ENCODE data around the gene MINDY1.

GRCh38 chr1:151002051-151002450, 4.7 kb downstream of the MINDY1 start:
- TF ChIP-seq EZH2 (IDR thresholded peaks at IDR 0.05; ENCODE audit: borderline replicate concordance, insufficient read depth, low read depth, low read length, poor library complexity, severe bottlenecking), result no peak
- no peak for TF ChIP-seq CTCF (IDR thresholded peaks at IDR 0.05)

All from B cell (primary cell).